NCI-H2029 (cell line): ENCODE results near the gene SRSF2.
"Not testable (repeated sequence)": the region's sequence is repeated elsewhere in the genome, so short reads cannot be mapped to it uniquely, and the experiment has no call there.

Source experiments
- DNase-seq: peaks from one replicate; lab custom pipeline; 2025; lab: John Stamatoyannopoulos, UW

Gene SRSF2, protein sequence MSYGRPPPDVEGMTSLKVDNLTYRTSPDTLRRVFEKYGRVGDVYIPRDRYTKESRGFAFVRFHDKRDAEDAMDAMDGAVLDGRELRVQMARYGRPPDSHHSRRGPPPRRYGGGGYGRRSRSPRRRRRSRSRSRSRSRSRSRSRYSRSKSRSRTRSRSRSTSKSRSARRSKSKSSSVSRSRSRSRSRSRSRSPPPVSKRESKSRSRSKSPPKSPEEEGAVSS

DNA sequence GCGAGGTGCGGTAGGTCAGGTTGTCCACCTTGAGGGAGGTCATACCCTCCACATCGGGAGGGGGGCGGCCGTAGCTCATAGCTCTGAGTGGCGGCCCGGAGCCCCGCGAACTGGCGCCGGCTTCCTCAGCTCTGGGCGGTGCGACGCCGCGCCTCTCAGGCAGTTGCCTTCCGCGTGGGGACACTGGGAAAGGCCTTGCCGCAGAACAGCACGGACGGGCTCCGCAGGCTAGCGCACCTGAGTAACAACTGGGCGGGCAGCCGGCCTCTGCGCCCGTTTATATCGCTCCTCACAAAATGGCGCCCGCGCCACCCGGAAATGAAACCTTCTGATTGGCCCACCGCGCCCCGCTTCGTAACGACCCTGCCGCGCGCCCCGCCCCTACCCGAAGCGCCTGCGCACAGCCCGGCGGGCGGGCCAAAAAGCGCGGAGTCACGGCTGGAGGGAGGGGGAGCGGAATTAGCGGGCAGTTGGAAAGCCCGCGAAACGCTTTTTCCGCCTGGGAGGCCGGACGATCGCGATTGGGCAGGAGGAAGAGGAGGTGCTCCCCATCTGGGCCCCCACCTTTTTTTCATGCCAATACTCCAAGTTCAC lies at the start of gene SRSF2:
Gene SRSF2 (minus strand): TSS at position 250 of the 594 bp plus-strand sequence. CDS start 171 bp downstream, at position 79.
- peak; percentile 95 for DNase-seq

DNA sequence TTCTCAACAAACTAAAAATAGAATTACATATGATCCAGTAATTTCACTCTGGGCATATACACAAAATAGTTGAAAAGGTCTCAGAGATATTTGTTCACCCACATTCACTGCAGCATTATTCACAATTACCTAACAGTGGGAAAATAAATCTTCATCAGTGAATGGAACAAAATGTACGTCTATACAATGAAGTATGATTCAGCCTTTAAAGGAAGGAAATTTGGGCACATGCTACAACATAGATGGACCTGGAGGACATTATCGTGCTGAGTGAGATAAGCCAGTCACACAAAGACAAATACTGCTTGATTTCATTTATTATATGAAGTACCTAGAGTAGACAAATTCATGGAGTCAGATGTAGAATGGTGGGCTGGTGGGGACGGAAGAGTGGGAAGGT lies 47.8 kb upstream of the SRSF2 start:
- DNase-seq: no peak

DNA sequence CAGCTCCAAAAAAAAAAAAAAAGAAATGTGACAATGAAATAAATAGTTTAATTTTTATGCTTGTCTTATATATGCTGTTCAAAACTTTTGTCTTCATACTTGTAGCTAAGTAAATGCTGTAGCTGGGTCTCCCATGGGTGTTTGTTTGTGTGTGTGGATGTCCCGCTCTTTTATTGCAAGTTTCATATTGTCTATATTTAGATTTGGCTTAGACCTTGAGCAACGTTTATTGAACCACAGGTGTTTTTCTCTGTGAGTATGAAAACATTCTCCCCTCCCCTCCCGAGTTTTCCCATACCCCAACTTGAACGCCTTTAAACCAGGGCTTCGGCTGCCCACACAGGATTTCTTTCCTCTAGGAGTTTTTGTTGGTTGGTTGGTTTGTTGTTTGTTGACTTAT lies 46.0 kb upstream of the SRSF2 start:
- no peak for DNase-seq

DNA sequence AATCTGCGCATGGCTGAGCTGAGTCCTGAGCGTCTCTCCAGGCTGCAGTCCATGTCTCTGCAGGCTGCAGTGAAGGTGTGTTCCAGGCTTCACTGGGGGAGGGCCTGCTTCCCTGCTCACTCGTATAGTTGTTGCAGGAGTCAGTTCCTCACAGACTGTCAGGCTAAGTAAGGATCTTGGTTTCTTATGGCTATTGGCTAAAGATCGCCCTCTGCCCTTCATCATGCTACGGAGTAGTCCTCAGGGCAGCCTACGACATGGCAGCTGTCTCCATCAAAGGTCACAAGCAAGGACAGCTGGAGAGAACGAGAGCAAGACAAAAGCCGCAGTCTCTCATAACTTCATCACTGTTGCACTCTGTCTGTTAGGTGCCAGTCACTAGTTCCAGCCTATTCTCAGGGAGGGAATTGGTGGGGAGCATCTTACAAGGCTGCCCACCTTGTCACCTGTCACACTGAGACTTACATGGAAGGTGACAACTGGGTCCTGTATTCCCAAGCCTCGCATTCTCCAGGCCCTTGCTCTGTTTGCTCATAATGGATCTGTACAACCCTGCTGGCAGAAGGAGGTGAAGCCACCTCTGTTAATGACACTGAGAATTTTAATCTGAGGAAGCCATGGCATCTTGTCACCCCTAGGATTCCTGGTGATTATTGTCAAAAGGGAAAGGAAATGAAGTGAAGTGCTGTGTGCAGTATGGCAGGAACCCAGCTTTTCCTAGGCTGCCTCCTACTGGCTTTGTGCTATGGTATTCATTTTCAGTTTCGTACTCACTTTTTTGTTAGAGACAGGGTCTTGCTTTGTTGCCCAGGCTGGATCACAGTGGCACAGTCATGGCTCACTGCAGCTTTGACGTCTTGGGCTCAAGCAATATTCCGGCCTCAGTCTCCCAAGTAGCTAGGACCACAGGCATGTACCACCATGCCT lies 44.2 kb upstream of the SRSF2 start:
- DNase-seq: no peak

DNA sequence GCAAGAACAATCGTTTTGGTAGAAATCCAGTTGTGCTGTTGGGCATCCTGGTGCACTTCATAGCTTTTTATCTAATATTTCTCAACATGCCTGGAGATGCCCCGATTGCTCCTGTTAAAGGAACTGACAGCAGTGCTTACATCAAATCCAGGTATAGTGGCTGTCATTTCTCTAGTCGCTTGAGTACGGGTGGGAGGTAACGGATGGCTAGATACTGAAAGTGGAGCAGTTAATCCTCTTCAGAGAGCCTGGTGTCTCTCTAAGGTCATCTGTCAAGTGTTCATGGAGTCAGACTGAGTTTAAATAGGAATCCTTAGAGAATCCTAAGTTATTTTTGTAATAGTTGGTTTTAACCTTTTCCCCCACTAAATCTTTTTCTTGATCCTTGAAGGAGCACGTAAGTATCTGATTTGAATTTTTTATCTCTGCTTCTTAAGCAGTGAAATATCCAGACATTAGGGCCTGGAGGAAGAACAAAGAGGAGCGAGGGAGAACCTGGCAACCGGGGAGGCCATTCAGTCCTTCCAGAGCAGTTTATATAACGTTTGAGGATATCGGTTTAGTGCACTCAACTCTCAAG lies 38.0 kb upstream of the SRSF2 start:
- DNase-seq: no peak

DNA sequence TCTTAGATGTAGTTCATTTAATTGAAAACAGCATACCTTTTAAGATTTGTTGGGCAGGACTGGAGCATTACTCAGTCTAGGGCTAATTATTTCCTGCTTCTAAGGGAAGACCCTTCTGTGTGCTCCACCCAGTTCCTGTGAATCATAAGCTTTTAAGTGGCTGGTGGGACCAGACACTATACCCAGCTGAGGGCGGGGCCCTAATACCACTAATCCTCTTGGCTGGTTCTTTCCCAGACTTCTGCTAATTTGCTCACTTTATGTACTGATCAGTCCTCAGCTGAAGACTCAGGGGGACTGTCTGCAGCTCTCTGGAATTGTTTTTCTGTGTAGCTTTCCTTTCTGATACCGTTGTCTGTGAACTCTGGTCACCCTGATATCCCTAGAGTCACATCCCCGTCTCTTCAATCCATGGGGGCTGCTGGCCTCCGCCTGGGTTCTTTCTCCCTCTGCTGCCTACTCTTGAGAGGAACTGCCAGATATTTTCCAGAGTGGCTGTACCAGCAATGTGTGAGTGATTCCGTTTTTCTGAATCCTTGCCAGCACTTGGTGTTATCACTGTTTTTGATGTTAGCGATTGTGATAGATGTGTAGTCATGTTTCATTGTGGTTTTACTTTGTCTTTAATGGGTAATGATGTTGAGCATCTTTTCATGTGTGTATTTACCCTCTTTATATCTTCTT lies 35.9 kb upstream of the SRSF2 start:
- DNase-seq: peak; percentile 14

DNA sequence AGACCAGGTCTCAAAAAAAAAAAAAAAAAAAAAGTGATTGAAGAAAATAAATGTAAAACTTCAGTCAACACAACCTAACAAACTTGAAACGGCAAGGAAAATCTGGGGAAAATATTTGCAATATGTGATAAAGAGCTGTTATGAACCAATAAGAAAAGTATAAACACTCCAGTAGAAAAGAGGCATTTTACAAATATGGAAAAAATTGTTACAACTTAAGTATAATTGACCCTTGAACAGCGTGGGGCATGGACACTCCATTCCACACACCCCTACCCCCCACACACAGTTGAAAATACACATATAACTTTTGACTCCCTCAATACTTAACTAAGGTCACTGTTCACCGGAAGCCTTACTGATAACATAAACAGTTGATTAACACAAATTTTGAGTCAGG lies 21.4 kb upstream of the SRSF2 start:
- DNase-seq: no peak

DNA sequence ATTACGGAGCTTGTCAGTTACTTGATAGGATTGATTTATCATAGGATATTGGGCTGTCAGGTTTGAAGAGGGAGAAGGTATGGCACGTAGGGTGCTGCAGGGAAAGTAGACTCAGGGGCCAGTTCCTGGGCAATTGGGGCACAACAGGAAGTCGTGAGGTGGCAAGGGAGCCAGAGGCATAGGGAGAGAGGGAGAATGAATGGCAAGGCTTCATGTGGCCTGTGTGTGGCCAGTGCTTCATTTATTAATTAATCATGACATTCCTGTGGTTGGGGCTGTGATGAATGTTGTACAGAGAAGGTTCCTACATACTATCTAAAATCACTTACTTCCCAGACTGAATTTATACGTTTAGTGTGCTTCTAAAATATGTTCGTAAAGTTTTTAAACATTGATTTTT lies 20.1 kb upstream of the SRSF2 start:
- no peak for DNase-seq

DNA sequence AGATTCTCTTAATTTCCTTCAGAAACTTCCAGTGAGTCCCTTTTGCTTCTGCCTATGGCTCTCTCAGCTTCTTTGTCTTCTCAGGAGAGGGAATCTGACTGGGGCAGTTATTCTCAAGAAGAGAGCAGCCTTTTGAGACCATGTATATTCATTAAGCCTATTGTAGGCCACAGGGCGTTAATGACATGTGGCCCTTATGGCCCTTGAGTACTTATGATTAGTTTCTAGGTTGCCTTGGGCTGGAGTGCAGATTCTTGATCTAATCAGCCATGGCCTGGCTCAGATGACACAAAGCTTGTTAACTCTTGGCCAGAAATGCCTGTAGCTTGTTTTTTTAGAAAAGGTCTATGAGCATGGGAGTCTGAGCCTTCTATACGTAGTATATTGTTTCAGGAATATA lies 18.2 kb upstream of the SRSF2 start:
- DNase-seq: no peak

DNA sequence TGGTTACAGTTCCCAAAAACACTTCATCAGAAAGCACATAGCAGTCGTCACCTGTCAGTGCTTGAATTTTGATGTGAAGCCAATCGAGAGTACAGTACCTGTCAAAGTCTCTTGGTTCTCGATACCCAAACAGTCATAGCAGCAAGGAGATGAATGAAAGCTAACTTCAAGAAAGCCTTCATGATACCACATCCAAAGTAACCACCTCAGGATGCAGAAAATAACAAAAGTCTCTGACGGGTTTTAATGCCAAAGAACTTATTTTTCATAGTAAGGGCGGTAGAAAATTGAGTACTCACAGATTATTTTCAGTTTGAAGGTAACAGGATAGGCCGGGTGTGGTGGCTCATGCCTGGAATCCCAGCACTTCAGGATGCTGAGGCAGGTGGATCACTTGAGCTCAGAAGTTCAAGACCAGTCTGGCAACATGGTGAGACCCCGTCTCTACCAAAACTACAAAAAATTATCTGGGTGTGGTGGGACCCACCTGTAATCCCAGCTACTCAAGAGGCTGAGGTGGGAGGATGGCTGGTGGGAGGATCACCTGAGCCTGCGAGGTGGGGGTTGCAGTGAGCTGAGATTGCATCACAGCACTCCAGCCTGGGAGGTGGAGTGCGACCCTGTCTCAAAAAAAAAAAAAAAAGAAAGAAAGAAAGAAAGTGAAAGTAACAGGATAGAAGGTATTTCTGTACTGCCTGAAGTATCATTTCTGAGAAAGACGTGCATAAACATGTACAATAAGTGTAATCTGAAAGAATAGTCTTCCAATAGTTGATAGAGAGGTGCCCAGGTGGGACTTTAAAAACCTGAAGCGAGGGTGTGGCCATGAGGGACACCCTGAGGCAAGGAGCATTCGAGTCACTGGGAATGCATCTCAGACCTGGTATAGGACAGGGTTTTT lies 16.2 kb upstream of the SRSF2 start:
- no peak for DNase-seq

DNA sequence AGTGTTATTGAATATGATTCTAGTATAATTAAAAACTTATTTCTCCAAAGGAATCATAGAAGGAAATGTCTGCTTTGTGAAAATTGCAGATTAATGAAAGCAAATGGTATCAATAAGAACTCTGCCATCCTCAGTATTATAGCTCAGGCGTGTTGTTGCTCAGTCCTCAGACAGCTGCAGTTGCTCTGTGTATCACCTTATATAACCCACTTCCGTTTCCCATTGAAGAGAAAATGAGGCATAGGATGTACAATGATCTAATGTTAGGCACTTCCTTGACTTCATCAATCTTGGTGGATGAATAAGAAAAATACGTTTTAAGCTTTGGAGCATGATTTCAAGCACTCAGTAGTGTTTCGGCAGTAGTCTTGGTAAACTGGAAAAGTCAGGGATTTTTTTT lies 14.9 kb upstream of the SRSF2 start:
- DNase-seq: no peak

DNA sequence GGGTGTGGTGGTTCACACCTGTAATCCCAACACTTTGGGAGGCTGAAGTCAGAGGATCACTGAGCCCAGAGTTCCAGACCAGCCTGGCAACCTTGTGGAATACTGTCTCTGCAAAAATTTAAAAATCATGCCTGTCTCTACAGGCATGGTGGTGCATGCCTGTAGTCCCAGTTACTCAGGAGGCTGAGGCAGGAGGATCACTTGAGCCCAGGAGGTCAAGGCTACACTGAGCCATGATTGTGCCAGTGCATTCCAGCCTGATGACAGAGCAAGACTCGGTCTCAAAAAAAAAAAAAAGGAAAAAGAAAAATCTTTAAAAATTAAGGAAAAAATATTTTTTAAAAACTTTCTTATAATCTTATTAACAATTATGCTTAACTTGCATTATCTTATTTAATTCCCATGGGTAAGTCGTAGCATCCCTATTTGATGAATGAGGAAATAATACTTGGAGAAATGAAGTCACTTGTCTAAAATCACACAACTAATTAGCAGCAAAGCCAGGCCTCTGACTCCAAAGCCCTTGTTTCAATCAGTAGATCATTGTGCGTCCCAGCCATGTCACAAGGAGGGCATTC lies 14.4 kb upstream of the SRSF2 start:
- no peak for DNase-seq

DNA sequence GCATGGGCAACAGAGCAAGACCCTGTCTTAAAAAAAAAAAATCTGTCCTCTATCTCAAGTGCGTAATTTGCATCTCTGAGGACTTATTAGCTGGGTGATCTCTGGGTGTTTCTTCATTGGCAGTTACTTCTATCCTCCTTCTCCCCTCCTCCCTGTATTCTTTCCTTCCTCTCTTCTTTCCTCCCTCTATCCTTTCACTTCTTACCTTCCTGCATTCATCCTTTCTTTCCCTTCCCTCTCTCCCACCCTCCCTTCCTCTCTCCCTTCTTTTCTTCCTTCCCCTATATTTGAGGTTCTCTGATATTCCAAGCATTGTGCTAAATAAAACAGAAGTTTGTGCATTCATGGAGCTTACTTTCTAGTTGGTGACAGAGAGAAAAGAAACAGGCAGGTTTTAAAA lies 11.5 kb upstream of the SRSF2 start:
- DNase-seq: no peak

DNA sequence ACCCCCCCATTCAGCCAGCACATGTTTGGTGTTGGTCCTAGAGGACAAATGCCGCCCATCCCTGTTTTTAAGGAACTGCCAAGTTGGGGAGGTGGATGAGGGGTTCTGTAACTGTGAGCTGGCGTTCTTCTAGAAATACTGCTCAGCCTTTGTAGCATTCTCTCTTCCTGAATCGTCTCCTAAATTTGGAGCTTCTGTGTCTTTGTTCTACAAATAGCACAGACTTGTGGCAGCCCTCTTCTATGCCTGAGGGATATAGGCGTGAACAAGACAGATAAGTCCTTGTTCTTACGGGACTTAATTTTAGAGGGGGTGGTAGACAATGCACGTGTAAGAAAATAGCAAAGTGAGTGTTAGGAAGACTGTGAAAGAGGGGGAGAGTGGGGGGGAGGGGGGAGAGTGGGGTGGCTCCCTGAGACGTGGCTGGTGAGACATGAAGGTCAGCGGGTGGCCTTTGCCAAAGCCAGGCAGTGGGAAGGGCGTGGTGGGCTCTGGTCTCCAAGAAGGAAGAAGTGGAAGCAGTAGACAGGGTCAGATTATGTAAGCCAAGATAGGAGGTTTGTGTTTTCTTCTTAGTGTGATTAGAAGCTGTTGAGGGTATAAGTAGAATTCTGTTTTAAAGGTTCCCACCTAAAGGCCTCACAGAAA lies 10.7 kb upstream of the SRSF2 start:
- DNase-seq: no peak

DNA sequence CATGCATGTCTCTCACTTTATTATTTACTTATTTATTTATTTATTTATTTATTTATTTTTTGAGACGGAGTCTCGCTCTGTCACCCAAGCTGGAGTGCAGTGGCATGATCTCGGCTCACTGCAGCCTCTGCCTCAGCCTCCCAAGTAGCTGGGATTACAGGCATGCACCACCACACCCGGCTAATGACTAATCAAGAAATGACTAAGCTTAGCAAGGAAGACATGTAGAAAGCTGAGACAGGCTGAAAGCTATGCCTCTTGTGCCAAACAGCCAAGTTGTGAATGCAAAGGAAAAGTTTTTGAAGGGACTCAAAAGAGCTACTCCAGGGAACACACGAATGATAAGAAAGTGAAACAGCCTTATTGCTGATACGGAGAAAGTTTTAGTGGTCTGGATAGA lies 8.7 kb upstream of the SRSF2 start:
- not testable (repeated sequence) for DNase-seq

DNA sequence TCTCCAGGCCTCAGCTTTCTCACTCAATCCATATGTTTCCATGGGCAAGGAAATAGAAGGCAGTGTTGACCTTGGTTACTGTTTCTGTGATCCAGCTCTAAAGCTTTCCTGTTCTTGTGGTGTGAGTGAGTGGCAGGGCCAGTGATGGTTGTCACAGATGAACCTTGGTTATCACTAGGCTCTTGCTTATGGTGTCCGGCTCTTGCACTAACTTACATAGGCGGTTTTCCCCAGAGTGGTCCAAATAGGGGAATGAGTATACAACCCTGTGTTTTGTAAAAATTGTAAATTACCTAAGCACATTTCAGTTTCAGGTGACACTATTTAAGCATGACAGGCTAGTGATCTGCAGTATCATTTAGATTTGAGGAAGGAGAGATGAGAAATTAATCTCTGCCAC lies 7.6 kb upstream of the SRSF2 start:
- DNase-seq: no peak

DNA sequence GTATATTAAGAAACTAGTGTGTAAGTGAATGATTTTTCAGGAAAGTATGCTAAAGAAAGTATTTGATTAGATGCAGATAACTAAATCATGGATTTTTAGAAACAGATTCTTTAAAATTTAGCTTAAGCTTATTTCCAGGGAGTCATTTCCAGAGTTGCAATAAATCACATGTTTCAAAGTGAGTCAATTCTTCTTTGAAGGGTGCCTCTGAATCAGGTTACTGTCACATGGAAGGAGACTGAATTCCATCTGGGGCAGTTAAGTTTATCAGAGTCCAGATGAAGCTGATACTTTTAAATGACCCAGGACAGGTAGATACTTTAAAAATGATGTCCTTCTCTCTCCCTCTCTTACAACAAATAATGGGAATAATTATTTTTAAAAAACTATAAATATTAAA lies 5.8 kb upstream of the SRSF2 start:
- DNase-seq: no peak

DNA sequence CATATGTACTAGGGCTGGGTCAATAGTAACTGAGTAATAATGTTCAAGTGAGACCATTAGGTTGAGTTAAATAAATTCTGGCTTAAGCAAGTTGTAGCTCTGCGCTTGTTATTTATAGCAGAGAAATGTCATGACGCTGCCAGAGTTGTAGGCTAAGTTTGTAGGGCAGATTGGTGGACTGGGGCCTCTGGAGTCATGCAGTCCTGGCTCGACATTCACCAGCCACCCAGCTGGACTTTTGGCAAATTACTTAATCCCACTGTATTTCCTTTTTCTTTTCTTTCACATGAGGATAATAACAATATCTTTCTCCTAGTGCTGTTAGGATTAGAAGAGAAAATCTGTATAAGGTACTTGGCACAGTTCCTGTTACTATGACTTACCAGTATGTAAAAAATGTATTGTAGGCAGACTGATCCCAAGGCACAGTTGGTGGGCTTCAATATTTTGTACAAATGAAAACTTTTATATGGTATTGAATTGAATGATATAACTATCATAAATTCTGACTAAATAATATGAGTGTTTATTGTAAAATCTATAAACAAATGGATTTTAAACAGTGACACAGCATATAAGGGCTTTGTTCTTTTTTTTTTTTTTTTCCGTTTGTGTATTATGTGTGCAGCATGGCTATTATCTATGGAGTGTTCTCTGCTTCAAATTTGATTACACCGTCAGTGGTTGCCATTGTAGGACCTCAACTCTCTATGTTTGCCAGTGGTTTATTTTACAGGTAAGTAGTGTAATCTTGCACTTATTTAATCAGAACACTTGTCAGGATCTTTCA lies 3.4 kb upstream of the SRSF2 start:
- no peak for DNase-seq

DNA sequence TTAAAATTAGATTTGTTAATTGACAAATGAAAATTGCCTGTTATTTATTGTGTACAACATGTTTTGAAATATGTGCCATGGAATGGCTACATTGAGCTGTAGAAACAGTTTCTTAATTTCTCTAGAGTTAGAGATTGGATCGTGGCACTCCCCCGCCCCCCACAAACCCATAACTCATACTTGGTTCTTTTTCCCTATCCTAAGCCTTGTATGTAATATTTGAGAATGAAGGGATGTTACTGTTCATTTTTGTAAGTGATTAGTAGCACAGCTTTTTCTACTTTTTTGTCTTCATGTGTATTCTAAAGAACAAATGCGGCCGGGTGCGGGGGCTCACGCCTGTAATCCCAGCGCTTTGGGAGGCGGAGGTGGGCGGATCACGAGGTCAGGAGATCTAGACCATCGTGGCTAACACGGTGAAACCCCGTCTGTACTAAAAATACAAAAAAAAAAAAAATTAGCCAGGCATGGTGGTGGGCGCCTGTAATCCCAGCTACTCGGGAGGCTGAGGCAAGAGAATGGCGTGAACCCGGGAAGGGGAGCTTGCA lies 2.5 kb upstream of the SRSF2 start:
- not testable (repeated sequence) for DNase-seq
